ENCODE measurements around the gene TMEM51. TPM values are rescaled to one million over a fixed set of nuclear protein-coding genes. Genes with fewer than 3 reads are reported as not detected.

Gene TMEM51
- total RNA-seq (2022; extraction: Qiagen RNA extraction), result 25.2 to 29.1 TPM (median 27.8 TPM) in 5 replicates

GRCh38 chr1:15153184-15153841, at the start of gene TMEM51:
TMEM51 (plus strand) TSS chr1:15153747; CDS start chr1:15215088, 61,341 bp downstream.

GRCh38 chr1:15246960-15247614, 93.5 kb downstream of the TMEM51 start, which contains the start of gene FHAD1:
FHAD1 (plus strand) TSS chr1:15247223; CDS start chr1:15251785, 4,562 bp downstream.

Other genes with a start within 250 kb of the TMEM51 start
- 0.39 to 0.77 TPM (median 0.62 TPM) in 5 replicates for gene FHAD1, start 93.5 kb downstream of the TMEM51 start, total RNA-seq (2022; extraction: Qiagen RNA extraction)

Measured in A549 treated with AZD2906 at 1 μM for 4 hours (cell line).